Measurements from ENCODE around the gene HMGXB3.

- TF ChIP-seq, protein P1, sequence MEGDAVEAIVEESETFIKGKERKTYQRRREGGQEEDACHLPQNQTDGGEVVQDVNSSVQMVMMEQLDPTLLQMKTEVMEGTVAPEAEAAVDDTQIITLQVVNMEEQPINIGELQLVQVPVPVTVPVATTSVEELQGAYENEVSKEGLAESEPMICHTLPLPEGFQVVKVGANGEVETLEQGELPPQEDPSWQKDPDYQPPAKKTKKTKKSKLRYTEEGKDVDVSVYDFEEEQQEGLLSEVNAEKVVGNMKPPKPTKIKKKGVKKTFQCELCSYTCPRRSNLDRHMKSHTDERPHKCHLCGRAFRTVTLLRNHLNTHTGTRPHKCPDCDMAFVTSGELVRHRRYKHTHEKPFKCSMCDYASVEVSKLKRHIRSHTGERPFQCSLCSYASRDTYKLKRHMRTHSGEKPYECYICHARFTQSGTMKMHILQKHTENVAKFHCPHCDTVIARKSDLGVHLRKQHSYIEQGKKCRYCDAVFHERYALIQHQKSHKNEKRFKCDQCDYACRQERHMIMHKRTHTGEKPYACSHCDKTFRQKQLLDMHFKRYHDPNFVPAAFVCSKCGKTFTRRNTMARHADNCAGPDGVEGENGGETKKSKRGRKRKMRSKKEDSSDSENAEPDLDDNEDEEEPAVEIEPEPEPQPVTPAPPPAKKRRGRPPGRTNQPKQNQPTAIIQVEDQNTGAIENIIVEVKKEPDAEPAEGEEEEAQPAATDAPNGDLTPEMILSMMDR (IDR thresholded peaks at IDR 0.05; ENCODE audit: low read depth, low read length) = no peak
- TF ChIP-seq POLR2A (IDR thresholded peaks at IDR 0.05; ENCODE audit: extremely low read depth, insufficient read length) = no peak
These were observed 96.6 kb downstream of the HMGXB3 start for GRCh38 chr5:150097152-150097551.
